ENCODE data around the gene FRMD3.

FRMD3 gene

DNA sequence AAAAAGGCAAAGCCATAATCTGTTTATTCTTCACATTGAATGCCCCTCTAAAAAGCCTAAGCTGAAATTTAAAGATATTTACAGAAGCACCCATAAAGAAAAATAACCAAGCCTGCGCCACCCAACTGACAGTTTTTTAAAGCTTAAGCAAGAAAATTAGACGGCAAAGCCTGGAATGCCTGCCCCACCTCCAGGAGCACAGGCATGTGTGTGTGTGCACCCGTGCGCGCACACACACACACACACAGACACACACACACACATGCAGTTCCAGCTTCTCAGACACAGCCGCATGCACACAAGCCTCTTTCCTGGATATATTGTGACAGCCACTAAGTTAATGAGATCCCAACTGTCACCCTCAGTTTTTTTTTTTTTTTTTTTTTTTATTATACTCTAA is 88.2 kb downstream of the FRMD3 start:
- Mint-ChIP-seq H3K4me3 (no peak overlapping the region), H3K27ac (no peak overlapping the region), H3K36me3 (no peaks in the 10 kb centered on the region), H3K4me1 (no peaks in the 10 kb centered on the region), H3K27me3 (no peaks in the 10 kb centered on the region), H3K9me3 (peaks cover 4% of the 10 kb centered on the region)
- ATAC-seq (ENCODE audit: low read depth) (no peak), DNase-seq (ENCODE audit: low spot score in 2 of 2) (no peak)

DNA sequence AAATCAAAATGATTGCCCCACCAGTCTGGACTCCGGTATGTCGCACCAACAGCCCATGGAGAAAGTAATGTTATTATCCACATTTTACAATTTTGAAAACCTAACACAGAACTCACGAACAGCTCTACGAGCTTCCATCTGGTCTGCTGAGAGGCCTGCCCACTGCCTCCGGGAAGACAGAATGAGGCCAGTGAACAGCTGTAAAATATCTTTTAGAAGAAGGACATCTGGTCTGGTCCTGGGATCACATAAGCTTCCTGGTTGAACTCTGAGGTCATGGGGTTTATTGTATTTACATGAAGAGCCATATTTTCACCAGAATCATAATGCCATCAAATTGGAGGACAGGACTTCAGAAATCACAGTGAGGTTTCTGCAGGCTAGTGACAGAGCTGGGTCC is 89.0 kb downstream of the FRMD3 start:
- Mint-ChIP-seq H3K9me3 (peaks cover 4% of the 10 kb centered on the region), H3K4me1 (no peaks in the 10 kb centered on the region), H3K36me3 (no peaks in the 10 kb centered on the region), H3K27me3 (no peaks in the 10 kb centered on the region), H3K4me3 (no peak overlapping the region), H3K27ac (no peak overlapping the region)
- DNase-seq (ENCODE audit: low spot score in 2 of 2) (no peak), ATAC-seq (ENCODE audit: low read depth) (no peak)

DNA sequence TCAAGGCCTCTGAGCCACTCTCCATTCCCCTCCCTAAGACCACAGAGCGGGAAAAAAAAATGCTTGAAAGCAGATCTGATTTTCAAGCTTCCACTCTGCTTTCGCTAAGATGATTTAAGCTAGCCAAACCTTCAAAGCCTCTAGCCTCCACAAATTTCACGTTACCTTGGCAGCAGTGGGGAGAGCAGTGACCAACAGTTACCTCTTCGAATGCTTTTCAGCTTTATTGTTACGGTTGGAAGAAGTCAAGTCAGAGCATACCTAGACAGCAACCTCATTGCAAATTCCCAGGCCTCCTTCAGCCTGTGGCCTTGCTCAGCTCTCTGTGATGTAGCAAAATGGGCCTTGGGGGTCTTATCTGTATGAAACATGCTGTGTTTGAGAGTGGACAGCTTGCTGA is 89.6 kb downstream of the FRMD3 start:
- Mint-ChIP-seq H3K27me3 (no peaks in the 10 kb centered on the region), H3K27ac (no peak overlapping the region), H3K4me1 (no peaks in the 10 kb centered on the region), H3K9me3 (peaks cover 4% of the 10 kb centered on the region), H3K4me3 (no peak overlapping the region), H3K36me3 (no peaks in the 10 kb centered on the region)
- ATAC-seq (ENCODE audit: low read depth) (no peak), DNase-seq (ENCODE audit: low spot score in 2 of 2) (no peak)

DNA sequence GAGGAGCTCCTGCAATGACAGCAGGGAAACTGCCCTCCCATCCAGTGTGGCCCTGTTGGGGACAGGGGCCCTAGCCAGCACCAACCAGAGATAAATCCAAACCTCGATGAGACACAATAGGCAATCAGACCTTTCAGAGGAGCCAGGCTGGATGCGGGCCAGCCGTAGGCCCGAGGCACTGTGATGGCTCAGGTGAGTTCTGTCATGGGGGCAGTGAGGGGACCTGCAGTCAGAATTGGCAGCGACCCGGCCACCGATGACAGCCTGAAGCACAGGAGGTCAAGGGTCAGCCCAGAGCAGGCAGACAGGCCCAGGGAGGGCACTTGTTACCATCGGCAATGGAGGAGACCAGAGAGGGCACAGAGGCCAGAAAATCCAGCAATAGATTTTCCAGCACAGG is 90.8 kb downstream of the FRMD3 start:
- Mint-ChIP-seq H3K9me3 (peaks cover 5% of the 10 kb centered on the region), H3K36me3 (no peaks in the 10 kb centered on the region), H3K27me3 (no peaks in the 10 kb centered on the region), H3K4me1 (no peaks in the 10 kb centered on the region), H3K4me3 (no peak overlapping the region), H3K27ac (no peak overlapping the region)
- DNase-seq (ENCODE audit: low spot score in 2 of 2) (no peak), ATAC-seq (ENCODE audit: low read depth) (no peak)

DNA sequence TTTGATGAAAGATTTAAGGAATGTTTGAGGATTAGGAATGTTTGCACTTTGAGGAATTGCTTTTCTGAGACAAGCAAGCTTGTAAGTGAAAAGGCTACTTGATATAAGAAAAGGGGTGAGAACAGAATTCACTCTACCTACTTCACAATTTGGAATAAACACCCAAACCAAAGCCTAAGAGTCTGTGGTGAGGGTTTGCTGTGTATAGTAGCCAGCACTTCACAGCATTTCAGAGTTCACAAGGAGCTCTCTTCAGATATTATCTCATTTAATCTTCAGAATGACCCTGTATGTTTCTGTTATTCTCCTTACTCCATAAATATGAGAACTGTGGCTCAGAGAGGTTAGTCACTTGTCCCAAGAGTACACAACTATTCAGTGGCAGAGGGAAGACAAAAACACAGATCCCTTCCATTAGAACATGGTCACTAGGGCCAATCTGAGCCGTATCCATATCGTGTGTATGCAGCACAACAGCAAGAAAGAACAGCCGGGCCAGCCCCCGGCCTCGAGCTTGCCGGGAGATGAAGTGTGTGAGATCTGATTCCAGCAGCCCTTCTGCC is 92.4 kb downstream of the FRMD3 start:
- DNase-seq (ENCODE audit: low spot score in 2 of 2) (no peak), ATAC-seq (ENCODE audit: low read depth) (no peak)
- Mint-ChIP-seq H3K4me1 (no peaks in the 10 kb centered on the region), H3K36me3 (no peaks in the 10 kb centered on the region), H3K9me3 (peaks cover 5% of the 10 kb centered on the region), H3K27me3 (no peaks in the 10 kb centered on the region), H3K27ac (no peak overlapping the region), H3K4me3 (no peak overlapping the region)

DNA sequence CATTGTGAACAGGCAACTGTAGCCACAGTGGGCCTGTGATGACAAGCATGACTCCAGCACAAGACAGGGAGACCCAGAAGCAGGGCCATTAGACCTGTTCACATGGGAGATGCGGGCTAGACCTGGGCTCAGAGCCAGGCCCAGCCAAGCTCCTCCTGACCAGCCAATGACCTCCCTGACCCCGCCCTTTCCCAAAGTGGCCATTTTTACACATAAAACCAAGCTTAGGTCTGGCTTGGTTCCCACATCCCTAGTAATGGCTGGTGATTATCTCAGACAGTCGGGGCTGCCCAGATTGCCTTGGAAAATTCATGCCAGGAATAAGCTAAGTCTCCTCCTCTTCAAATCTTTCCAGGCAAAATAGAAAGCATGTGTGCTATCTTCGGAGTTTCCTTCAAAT is 94.1 kb downstream of the FRMD3 start:
- ATAC-seq (ENCODE audit: low read depth), result no peak
- H3K4me3 Mint-ChIP-seq, result no peak overlapping the region
- no peaks in the 10 kb centered on the region for H3K36me3 Mint-ChIP-seq
- no peaks in the 10 kb centered on the region for H3K27me3 Mint-ChIP-seq
- no peak overlapping the region for H3K27ac Mint-ChIP-seq
- no peak for DNase-seq (ENCODE audit: low spot score in 2 of 2)
- H3K4me1 Mint-ChIP-seq, result no peaks in the 10 kb centered on the region
- H3K9me3 Mint-ChIP-seq, result peaks cover 5% of the 10 kb centered on the region

DNA sequence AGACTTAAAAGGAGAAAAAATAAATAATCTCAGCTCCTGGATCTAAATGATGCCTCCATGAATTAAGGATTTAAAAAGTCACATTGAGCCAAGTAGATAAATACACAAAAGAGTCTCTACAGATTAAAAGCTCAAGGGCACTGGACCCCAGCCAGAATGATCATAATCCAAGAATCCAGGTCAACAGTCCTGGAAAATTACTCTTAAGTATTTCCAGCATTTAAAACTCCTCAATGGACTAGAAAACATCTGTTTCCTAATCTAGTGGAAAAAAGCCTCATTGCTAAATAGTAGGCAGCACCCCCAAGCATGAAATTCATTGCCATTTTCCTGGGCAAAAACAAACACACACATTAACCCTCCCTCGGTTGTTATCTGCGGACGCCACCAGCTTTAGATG is 96.8 kb downstream of the FRMD3 start:
- Mint-ChIP-seq H3K27ac (no peak overlapping the region), H3K36me3 (no peaks in the 10 kb centered on the region), H3K4me3 (no peak overlapping the region), H3K9me3 (peaks cover 2% of the 10 kb centered on the region), H3K27me3 (peaks cover 4% of the 10 kb centered on the region), H3K4me1 (no peaks in the 10 kb centered on the region)
- ATAC-seq (ENCODE audit: low read depth) (no peak), DNase-seq (ENCODE audit: low spot score in 2 of 2) (no peak)

DNA sequence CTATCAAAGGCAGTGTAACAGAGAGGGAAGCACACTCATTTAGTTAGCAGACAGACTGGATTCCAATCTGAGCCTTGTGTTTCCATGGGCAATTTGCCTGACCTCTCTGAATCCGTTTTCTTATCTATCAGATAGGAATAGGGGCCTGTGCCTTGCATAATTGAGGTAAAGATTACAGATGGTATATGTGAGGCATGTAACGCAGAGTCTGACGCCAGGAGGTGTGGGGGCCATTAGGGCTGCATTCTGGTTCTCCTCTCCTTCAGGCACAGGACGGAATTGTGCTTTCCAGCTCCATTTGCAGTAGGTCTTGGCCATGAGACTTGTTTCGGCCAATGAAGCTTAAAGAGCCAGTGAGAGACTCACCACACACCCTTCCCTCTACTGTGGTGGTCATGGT is 97.6 kb downstream of the FRMD3 start:
- H3K36me3 Mint-ChIP-seq, result no peaks in the 10 kb centered on the region
- peaks cover 4% of the 10 kb centered on the region for H3K27me3 Mint-ChIP-seq
- H3K4me3 Mint-ChIP-seq, result no peak overlapping the region
- peaks cover 2% of the 10 kb centered on the region for H3K9me3 Mint-ChIP-seq
- no peak for DNase-seq (ENCODE audit: low spot score in 2 of 2)
- no peak overlapping the region for H3K27ac Mint-ChIP-seq
- ATAC-seq (ENCODE audit: low read depth), result no peak
- H3K4me1 Mint-ChIP-seq, result no peaks in the 10 kb centered on the region

DNA sequence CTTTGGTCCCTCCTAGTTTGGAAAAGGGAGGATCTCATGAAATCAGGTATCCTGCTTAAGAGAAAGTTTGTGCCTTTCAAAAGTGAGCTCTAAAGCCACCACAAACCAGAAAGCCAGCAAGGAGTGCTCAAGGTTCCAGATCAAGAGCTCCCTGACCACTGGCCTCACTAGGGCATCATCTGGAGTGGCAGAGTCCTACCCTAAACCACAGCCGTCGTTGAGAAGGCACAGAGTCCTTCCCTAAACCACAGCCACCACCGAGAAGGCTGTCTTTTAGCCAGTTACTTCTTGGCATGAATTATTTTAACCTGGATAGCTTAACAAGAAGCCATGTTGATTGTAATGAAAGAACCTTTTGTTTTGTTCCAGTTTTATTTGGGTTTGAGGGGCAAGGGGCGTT is 102.9 kb downstream of the FRMD3 start:
- Mint-ChIP-seq H3K4me3 (no peak overlapping the region), H3K4me1 (no peaks in the 10 kb centered on the region), H3K27ac (no peak overlapping the region), H3K9me3 (no peaks in the 10 kb centered on the region), H3K36me3 (no peaks in the 10 kb centered on the region), H3K27me3 (peaks cover 4% of the 10 kb centered on the region)
- DNase-seq (ENCODE audit: low spot score in 2 of 2) (no peak), ATAC-seq (ENCODE audit: low read depth) (no peak)

DNA sequence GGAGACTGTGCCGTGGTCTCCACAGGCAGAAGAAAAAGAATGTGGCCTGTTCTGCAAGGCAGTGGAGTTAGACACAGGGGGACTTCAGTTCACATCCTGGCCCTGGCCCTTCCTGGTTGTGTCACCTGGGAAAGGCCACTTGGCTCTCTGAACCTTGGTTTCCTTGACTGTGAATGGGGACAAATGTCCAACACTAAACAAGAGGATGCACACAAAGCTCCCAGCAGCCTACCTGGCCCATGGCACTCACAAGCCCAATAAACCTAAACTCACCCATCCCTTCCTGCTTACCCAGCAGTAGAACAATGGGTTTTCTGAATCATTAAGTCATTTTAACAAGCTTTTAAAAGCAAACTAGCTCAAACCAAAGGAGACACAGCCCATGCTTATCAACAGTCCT is 103.9 kb downstream of the FRMD3 start:
- ATAC-seq (ENCODE audit: low read depth), result no peak
- Mint-ChIP-seq H3K4me3 (no peak overlapping the region), H3K27ac (no peak overlapping the region), H3K36me3 (no peaks in the 10 kb centered on the region), H3K9me3 (no peaks in the 10 kb centered on the region), H3K27me3 (peaks cover 4% of the 10 kb centered on the region), H3K4me1 (no peaks in the 10 kb centered on the region)
- DNase-seq (ENCODE audit: low spot score in 2 of 2), result no peak

DNA sequence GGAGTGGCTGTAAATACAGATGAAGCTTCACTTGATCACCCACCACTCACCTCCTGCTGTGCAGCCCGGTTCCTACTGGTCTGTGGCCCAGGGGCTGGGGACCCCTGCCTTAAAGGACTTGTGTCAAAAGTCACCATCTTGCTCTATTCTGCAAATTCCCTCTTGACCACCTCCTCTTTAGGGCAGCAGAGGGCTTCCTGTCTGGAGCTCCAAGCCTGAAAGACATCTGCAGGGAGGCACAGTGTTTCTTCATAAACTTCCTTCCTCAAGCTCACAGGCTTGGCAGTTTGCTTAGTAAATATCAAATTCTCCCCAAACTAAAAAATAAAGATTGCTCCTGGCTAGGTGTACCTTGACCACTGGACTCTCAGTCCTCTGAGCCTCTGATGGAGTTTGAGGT is 104.4 kb downstream of the FRMD3 start:
- peaks cover 4% of the 10 kb centered on the region for H3K27me3 Mint-ChIP-seq
- ATAC-seq (ENCODE audit: low read depth) (no peak), DNase-seq (ENCODE audit: low spot score in 2 of 2) (no peak)
- no peak overlapping the region for H3K4me3 Mint-ChIP-seq
- H3K36me3 Mint-ChIP-seq, result no peaks in the 10 kb centered on the region
- no peak overlapping the region for H3K27ac Mint-ChIP-seq
- H3K9me3 Mint-ChIP-seq, result no peaks in the 10 kb centered on the region
- H3K4me1 Mint-ChIP-seq, result no peaks in the 10 kb centered on the region

DNA sequence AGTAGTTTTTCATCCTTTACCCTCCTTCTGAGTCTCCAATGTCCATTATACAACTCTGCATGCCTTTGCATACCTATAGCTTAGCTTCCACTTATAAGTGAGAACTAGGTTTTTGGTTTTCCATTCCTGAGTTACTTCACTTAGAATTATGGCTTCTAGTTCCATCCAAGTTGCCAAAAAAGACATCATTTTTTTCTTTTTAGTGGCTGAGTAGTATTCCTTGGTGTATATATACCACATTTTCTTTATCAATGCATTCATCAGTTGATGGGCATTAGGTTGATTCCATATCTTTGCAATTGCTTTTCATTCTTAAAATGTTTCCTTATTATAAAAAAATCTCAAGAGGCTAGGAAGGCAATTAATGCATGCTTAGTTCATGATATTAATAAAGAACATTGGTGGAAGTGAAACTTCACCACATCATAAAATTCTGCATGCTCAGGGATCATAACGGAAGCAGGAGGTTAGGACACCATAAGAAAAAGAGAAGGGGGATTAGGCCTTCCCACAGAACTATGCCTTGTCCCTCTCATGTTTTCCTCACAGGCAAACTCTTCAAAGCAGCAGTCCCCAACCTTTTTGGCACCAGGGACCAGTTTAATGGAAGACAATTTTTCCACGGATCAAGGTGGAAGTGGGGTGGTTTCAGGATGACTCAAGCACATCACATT is 105.2 kb downstream of the FRMD3 start:
- peaks cover 4% of the 10 kb centered on the region for H3K27me3 Mint-ChIP-seq
- no peaks in the 10 kb centered on the region for H3K4me1 Mint-ChIP-seq
- ATAC-seq (ENCODE audit: low read depth), result no peak
- H3K27ac Mint-ChIP-seq, result no peak overlapping the region
- H3K4me3 Mint-ChIP-seq, result no peak overlapping the region
- H3K9me3 Mint-ChIP-seq, result no peaks in the 10 kb centered on the region
- no peaks in the 10 kb centered on the region for H3K36me3 Mint-ChIP-seq
- no peak for DNase-seq (ENCODE audit: low spot score in 2 of 2)

DNA sequence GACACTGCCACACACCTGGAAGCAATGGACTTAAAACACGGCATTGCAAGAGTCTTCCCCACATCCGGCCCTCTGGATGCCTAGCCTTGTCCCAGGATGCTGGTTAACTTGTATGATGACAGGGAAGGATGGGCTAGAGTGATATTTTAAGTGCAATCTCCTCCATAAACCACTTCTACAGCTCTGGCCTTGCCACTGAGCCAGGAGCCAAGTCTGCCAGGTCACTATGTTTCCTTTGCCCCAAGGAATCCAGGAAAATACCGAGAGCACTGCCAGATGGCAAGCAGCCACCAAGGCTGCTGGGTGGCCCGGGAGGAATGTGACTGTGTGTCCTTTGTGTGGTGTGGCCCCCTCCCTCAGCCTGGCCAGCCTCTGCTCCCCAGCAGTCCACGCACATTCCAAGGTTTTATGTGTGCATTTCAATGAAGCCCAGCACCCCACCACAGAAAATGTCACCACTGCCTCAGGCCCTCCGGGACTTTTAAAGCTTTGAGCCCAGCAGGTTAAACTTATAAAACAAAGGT is 106.0 kb downstream of the FRMD3 start:
- H3K9me3 Mint-ChIP-seq, result no peaks in the 10 kb centered on the region
- DNase-seq (ENCODE audit: low spot score in 2 of 2), result no peak
- H3K4me1 Mint-ChIP-seq, result no peaks in the 10 kb centered on the region
- ATAC-seq (ENCODE audit: low read depth), result no peak
- no peak overlapping the region for H3K4me3 Mint-ChIP-seq
- no peaks in the 10 kb centered on the region for H3K27me3 Mint-ChIP-seq
- H3K36me3 Mint-ChIP-seq, result no peaks in the 10 kb centered on the region
- no peak overlapping the region for H3K27ac Mint-ChIP-seq

DNA sequence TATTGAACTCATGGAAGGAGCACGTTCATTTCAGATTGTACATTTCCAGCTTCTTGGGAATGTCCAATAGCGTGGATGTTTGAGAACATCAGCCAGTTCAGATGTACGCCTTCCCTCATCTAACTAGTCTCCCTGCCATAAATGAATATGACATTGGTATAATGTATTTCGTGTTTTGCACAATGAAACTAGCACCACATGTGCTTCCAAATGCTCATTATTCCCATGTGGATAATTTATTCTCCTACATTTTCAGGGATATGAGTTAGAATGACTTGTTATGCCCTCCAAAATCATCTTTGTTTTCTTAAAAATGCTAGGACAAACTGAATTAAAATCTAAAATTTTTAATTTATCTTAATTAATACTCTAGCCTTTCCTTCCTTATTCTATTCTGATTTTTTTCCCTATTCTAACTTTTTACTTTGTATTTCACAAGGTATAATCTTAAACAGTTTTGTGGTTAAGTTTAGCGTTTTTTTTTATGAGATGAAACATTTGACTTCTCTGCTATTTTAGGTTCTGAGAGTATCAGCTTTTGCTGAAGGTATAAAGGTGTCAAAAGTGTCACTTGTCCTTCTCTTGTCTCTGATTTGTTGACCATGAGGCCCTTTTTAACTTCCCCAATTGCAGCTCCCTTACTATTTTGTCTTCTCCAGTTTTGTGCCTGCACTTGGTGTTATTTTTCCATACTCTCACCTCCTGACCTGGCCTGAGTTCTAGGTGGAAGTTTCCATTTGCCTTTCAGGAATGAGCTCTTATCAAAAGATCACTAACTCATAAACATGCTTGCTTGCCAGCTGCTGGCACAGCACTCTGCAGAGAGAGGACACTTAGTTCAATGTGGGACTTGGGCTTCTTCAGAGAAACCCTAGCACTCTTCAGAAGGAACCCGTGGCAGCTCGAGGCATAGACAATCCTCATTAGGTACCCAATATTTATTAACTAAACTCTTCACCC is 106.8 kb downstream of the FRMD3 start:
- DNase-seq (ENCODE audit: low spot score in 2 of 2), result no peak
- ATAC-seq (ENCODE audit: low read depth), result no peak

More for the DNA sequence above, 106.8 kb downstream of the FRMD3 start:
- Mint-ChIP-seq H3K9me3 (no peaks in the 10 kb centered on the region), H3K27ac (no peak overlapping the region), H3K36me3 (no peaks in the 10 kb centered on the region), H3K4me1 (no peaks in the 10 kb centered on the region), H3K27me3 (no peaks in the 10 kb centered on the region), H3K4me3 (no peak overlapping the region)
